Measurements from ENCODE around the gene KPNA5. TPM values are rescaled to one million over a fixed set of nuclear protein-coding genes. Genes with fewer than 3 reads are reported as not detected.
"Not testable (repeated sequence)": the region's sequence is repeated elsewhere in the genome, so short reads cannot be mapped to it uniquely, and the experiment has no call there.

KPNA5 gene
- total RNA-seq, 1 experiment from 2014 or later, result 10.5 TPM

DNA sequence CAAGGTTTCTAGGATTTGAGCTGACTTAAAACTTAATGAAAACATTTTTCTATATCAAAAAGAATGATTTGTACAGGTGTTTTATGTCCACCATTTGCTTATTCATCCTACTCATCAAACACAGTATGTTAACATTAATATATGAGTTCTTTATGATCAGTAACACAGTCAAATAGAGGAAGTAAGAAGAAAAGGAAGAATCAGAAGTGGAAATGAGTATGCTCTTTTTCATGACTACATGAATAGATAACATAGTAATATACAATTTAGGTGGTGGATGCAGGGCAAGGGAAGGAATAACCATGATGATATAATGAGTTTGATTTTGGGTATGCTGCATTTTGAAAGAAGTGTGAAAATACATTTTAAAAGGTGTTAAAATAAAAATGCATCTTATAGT lies 16.5 kb downstream of the KPNA5 start:
- H3K9me3 ChIP-seq (ENCODE audit: control insufficient read depth, low read depth, low read length), result no peaks in the 10 kb centered on the region
- no peak overlapping the region for H2BK20ac ChIP-seq (ENCODE audit: low read depth, low read length, poor library complexity, severe bottlenecking)
- no peak overlapping the region for H4K91ac ChIP-seq (ENCODE audit: insufficient read length, low read depth, low read length)
- no peak overlapping the region for H2BK15ac ChIP-seq (ENCODE audit: low read depth, low read length)
- no peak overlapping the region for H3K4me2 ChIP-seq (ENCODE audit: insufficient read depth, insufficient read length, low read length)
- H3K14ac ChIP-seq (ENCODE audit: insufficient read depth, low read length), result no peak overlapping the region
- H3K4me1 Mint-ChIP-seq, result no peaks in the 10 kb centered on the region
- H3K23ac ChIP-seq (ENCODE audit: insufficient read length, low read depth, low read length), result no peak overlapping the region
- H4K8ac ChIP-seq (replicated peaks; ENCODE audit: insufficient read length, low read depth, low read length), result no peak overlapping the region
- H2BK120ac ChIP-seq (ENCODE audit: low read depth, low read length, poor library complexity, severe bottlenecking), result no peak overlapping the region
- H3K9ac ChIP-seq (ENCODE audit: extremely low read depth, insufficient read length, low read length), result no peak overlapping the region
- no peaks in the 10 kb centered on the region for H3K27me3 ChIP-seq (ENCODE audit: insufficient read depth, low read length)
- no peak overlapping the region for H3K27ac Mint-ChIP-seq
- H3K56ac ChIP-seq (ENCODE audit: insufficient read length, low read depth, low read length), result no peak overlapping the region
- H3K4ac ChIP-seq (ENCODE audit: low read depth, low read length), result no peak overlapping the region
- H3K4me3 Mint-ChIP-seq, result no peak overlapping the region
- peaks cover 6% of the 10 kb centered on the region for H3K79me1 ChIP-seq (ENCODE audit: insufficient read depth, low read depth, low read length, poor library complexity, severe bottlenecking)
- H2BK5ac ChIP-seq (ENCODE audit: insufficient read length, low read length), result no peak overlapping the region
- H3T11ph ChIP-seq (ENCODE audit: low read length), result no peak overlapping the region
- no peak overlapping the region for H2AFZ ChIP-seq (ENCODE audit: low read length)
- H3K18ac ChIP-seq (ENCODE audit: insufficient read length, low read depth, low read length), result no peak overlapping the region
- no peak overlapping the region for H3K27ac ChIP-seq (ENCODE audit: insufficient read length, low read depth, low read length)
- H3K23me2 ChIP-seq (ENCODE audit: insufficient read length, low read depth, low read length, poor library complexity, severe bottlenecking), result no peaks in the 10 kb centered on the region
- no peak for DNase-seq
- H3K27me3 Mint-ChIP-seq (ENCODE audit: low read depth), result no peaks in the 10 kb centered on the region
- H3K79me2 ChIP-seq (ENCODE audit: insufficient read depth, low read length), result no peaks in the 10 kb centered on the region
- H4K20me1 ChIP-seq (ENCODE audit: control insufficient read depth, insufficient read depth, insufficient read length), result no peaks in the 10 kb centered on the region
- no peak overlapping the region for H4K5ac ChIP-seq (ENCODE audit: insufficient read length, low read depth, low read length)
- no peaks in the 10 kb centered on the region for H3K9me3 Mint-ChIP-seq
- H2BK12ac ChIP-seq (ENCODE audit: insufficient read length, low read depth, low read length), result no peak overlapping the region
- no peaks in the 10 kb centered on the region for H3K4me1 ChIP-seq (ENCODE audit: insufficient read depth, low read length)
- H3K36me3 Mint-ChIP-seq (ENCODE audit: insufficient read depth in 1 of 3, low read depth in 3 of 3), result peaks cover 14 to 45% (median 34%) of the 10 kb centered on the region in 3 experiments
- TF ChIP-seq, protein P1, sequence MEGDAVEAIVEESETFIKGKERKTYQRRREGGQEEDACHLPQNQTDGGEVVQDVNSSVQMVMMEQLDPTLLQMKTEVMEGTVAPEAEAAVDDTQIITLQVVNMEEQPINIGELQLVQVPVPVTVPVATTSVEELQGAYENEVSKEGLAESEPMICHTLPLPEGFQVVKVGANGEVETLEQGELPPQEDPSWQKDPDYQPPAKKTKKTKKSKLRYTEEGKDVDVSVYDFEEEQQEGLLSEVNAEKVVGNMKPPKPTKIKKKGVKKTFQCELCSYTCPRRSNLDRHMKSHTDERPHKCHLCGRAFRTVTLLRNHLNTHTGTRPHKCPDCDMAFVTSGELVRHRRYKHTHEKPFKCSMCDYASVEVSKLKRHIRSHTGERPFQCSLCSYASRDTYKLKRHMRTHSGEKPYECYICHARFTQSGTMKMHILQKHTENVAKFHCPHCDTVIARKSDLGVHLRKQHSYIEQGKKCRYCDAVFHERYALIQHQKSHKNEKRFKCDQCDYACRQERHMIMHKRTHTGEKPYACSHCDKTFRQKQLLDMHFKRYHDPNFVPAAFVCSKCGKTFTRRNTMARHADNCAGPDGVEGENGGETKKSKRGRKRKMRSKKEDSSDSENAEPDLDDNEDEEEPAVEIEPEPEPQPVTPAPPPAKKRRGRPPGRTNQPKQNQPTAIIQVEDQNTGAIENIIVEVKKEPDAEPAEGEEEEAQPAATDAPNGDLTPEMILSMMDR (conservative IDR thresholded peaks at IDR 0.05), result no peak
- no peak overlapping the region for H2AK5ac ChIP-seq (ENCODE audit: insufficient read length, low read length)

DNA sequence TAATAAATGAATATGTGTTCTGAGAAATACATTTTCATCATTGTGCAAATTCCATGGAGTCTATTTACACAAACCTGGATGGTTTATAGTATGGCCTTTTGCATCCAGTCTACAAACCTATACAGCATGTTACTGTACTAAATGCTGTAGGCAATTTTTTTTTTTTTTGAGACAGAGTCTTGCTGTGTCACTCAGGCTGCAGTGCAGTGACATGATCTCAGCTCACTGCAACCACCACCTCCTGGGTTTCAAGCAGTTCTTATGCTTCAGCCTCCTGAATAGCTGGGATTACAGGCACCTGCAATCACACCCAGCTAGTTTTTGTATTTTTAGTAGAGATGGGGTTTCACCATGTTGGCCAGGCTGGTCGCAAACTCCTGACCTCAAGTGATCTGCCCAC lies 22.9 kb downstream of the KPNA5 start:
- not testable (repeated sequence) for H3K4ac ChIP-seq (ENCODE audit: low read depth, low read length); H4K20me1 ChIP-seq (ENCODE audit: control insufficient read depth, insufficient read depth, insufficient read length); H3K27me3 Mint-ChIP-seq (ENCODE audit: low read depth); H3K4me2 ChIP-seq (ENCODE audit: insufficient read depth, insufficient read length, low read length); DNase-seq; H3K27ac ChIP-seq (ENCODE audit: insufficient read length, low read depth, low read length); H2AK5ac ChIP-seq (ENCODE audit: insufficient read length, low read length); H2BK120ac ChIP-seq (ENCODE audit: low read depth, low read length, poor library complexity, severe bottlenecking); H3K18ac ChIP-seq (ENCODE audit: insufficient read length, low read depth, low read length); H3K27me3 ChIP-seq (ENCODE audit: insufficient read depth, low read length); H2AFZ ChIP-seq (ENCODE audit: low read length); H2BK20ac ChIP-seq (ENCODE audit: low read depth, low read length, poor library complexity, severe bottlenecking); H3K4me1 ChIP-seq (ENCODE audit: insufficient read depth, low read length); H3K9ac ChIP-seq (ENCODE audit: extremely low read depth, insufficient read length, low read length); H3T11ph ChIP-seq (ENCODE audit: low read length); H2BK15ac ChIP-seq (ENCODE audit: low read depth, low read length); H3K79me1 ChIP-seq (ENCODE audit: insufficient read depth, low read depth, low read length, poor library complexity, severe bottlenecking); H3K9me3 ChIP-seq (ENCODE audit: control insufficient read depth, low read depth, low read length); H2BK12ac ChIP-seq (ENCODE audit: insufficient read length, low read depth, low read length); H3K14ac ChIP-seq (ENCODE audit: insufficient read depth, low read length); H3K56ac ChIP-seq (ENCODE audit: insufficient read length, low read depth, low read length); H2BK5ac ChIP-seq (ENCODE audit: insufficient read length, low read length); H4K5ac ChIP-seq (ENCODE audit: insufficient read length, low read depth, low read length); H3K79me2 ChIP-seq (ENCODE audit: insufficient read depth, low read length); H3K4me3 Mint-ChIP-seq; H3K27ac Mint-ChIP-seq; H3K9me3 Mint-ChIP-seq; H4K8ac ChIP-seq (replicated peaks; ENCODE audit: insufficient read length, low read depth, low read length); H3K23me2 ChIP-seq (ENCODE audit: insufficient read length, low read depth, low read length, poor library complexity, severe bottlenecking); H4K91ac ChIP-seq (ENCODE audit: insufficient read length, low read depth, low read length); H3K23ac ChIP-seq (ENCODE audit: insufficient read length, low read depth, low read length); H3K4me1 Mint-ChIP-seq
- WGBS (ENCODE audit: extremely low coverage, insufficient read length, low lambda C conversion rate), result no CpG with 5 or more reads among the region's 1 CpG
- H3K36me3 Mint-ChIP-seq (ENCODE audit: insufficient read depth in 1 of 3, low read depth in 3 of 3), result peaks cover 20 to 57% (median 42%) of the 10 kb centered on the region in 3 experiments; a peak in 6 of 7 replicates

All from H9 (cell line).